HUDEP-2 (cell line): ENCODE results near the gene PRSS57.
"Not testable (repeated sequence)": the region's sequence is repeated elsewhere in the genome, so short reads cannot be mapped to it uniquely, and the experiment has no call there.

ENCODE experiments used
- DNase-seq, 76 experiments: peaks; one replicate each; lab custom pipeline; 2025; ENCODE audit not compliant: unreplicated experiment in 76 of 76; lab: John Stamatoyannopoulos, UW

PRSS57 gene

GRCh38 chr19:676007-676338 lies 19.3 kb downstream of the PRSS57 start:
- no peak for DNase-seq

GRCh38 chr19:674282-675151 lies 20.7 kb downstream of the PRSS57 start:
- no peak for DNase-seq

- DNase-seq = peak in 2 of 76 experiments; percentile 15 to 16
Measured at GRCh38 chr19:670609-671075, 24.6 kb downstream of the PRSS57 start.

DNA sequence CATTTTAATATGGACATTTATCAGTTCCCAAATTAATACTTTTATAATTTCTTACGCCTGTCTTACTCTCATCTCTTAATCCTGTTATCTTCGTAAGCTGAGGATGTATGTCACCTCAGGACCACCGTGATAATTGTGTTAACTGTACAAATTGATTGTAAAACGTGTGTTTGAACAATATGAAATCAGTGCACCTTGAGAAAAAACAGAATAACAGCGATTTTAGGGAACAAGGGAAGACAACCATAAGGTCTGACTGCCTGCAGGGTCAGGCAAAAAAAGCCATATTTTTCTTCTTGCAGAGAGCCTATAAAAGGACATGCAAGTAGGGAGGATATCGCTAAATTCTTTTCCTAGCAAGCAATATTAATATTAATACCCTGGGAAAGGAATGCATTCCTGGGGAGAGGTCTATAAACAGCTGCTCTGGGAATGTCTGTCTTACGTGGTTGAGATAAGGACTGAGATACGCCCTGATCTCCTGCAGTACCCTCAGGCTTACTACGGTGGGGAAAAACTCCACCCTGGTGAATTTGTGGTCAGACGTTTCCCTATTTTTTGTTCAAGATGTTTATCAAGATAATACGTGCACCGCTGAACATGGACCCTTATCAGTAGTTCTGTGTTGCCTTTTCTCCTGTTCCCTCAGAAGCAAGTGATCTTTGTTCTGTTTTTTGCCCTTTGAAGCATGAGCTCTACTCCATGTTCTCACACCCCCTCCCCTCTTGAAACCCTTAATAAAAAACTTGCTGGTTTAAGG lies 26.4 kb downstream of the PRSS57 start:
- DNase-seq = peak in 28 of 76 experiments; percentile 12 to 76 (median 34)

DNA sequence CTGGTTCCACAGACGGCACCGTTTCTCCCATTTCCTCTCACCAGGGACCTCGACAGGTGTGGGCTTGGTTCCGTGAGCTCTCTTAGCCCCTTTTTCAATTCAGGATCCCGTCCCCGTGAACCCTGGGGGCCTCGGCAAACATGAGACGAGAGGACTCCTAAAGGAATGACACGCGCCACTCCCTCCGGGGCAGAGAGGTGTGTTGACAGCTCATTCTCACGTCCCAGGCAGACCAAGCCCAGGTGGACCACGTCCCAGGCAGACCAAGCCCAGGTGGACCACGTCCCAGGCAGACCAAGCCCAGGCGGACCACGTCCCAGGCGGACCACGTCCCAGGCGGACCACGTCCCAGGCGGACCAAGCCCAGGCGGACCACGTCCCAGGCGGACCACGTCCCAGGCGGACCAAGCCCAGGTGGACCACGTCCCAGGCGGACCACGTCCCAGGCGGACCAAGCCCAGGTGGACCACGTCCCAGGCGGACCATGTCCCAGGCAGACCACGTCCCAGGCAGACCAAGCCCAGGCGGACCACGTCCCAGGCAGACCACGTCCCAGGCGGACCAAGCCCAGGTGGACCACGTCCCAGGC lies 28.2 kb downstream of the PRSS57 start:
- not testable (repeated sequence) for DNase-seq

DNA sequence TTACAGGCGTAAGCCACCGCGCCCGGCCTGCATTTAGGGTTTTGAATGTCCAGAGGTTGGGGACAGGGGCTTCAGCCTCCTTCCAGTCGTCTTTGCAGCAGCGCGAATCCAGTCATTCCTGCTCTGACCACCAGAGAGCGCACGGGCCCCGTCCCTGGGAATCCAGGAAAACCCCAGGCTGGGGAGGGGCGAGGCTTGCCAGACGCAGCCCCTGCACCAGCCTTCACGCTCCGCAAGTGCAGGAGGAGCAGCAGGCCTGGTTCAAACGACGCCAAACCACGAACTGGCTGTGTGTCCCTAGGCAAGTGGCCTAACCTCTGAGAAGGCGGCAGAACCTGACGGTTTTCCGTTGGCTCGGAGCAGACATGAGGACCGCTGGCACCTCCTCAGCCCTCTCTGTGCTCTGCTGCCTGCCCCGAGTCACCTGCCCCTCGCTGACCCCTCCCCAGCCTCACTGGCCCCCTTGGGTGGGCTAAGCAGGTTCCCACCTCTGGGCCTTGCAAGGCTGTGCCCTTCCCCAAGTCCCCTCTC lies 30.3 kb downstream of the PRSS57 start:
- DNase-seq = peak in 60 of 76 experiments; percentile 11 to 80 (median 59)

DNA sequence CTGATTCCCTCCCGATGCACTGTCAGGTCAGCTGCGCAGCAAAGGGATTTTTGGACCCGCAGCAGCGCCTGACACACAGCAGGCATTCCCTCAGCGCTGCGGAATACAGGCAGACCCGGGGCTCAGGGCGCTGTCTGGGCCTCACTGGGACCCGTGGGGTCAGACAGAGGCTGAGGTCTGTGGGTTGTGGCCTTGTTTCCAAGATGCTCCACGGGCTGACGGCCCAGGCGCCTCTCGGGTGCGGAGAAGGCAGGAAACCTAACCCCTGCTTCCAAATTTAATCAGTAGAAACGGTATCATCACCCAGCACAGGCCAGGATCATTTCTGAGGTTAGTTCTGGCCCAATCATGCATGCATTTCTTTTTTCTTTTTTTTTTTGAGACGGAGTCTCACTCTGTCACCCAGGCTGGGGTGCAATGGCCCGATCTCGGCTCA lies 31.6 kb downstream of the PRSS57 start:
- no peak for DNase-seq

- DNase-seq = peak in 72 of 76 experiments; percentile 49 to 98 (median 92)
Measured at GRCh38 chr19:662962-663681, 32.1 kb downstream of the PRSS57 start, which contains the start of gene RNF126. TSS of gene RNF126 (minus strand) at chr19:663214. CDS start at chr19:663121, 93 bp downstream.

DNA sequence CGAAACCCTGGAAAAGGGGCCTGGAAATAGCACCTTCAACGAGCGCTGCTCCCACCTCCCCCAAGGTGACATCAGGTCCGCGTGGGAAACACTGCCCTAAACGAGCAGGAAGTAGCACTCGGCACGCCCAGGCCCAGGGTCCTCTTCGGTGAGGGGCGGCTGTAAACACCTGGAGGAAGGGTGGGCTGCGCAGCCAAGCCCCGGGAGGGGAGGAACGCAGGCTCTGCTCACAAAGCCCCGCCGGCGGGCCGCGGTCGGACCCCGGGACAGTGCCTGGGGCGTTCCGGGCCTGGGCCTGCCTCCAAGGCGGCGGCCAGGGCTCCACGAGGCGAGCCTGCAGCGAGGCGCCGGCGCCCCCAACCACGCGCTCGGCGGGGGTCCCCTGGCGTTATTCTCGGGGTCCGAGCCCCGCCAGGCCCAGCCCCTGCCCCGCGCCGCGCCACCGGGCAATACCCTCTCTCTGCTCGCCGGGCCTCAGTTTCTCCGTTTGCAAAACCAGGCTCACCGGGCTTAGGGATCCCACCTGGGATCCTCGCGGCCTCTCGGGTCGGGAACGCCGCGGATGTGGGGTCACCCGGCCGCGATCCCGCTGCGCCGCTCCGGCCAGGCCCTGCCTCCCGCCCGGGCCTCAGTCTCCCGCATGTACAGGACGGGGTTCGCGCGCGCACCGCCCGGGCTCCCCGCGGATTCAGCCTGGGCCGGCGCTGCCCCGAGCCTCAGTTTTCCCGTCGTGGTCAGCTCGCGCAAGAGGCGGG lies 32.9 kb downstream of the PRSS57 start:
- DNase-seq = peak in 50 of 76 experiments; percentile 8 to 60 (median 34)

DNA sequence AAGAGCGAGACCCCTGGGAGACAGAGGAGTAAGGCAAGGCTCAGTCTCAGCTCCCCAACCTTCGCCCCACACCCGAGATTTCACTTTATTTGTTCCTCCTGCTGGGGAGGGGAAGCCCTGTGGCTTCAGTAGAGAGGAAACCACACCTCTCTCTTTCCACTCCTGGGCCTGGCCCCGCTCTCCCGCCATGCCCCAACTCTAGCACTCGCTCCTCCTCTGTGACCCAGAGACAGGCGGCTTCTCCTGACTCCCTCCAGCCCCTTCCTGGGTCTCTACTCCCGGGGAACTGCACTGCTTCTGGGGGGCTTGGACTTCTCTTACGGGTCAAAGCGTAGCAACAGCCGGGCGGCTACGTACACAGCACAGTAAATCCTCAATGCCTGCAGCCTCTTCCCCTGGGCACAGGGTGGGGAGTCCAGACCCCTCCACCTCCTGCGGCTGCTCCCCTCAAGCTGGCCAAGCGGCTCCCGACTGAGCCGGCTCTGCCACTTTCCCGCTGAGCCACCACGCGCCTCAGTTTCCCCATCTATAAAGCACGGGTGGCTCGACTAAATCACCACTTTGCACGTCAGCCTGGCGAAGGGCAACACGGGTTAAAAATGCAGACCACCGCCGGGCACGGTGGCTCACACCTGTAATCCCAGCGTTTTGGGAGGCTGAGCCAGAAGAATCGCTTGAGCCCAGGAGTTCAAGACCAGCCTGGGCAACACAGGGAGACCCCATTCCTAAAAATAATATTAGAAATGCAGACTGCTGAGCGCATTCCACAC lies 33.6 kb downstream of the PRSS57 start:
- DNase-seq = peak in 42 of 76 experiments; percentile 13 to 70 (median 44)

DNA sequence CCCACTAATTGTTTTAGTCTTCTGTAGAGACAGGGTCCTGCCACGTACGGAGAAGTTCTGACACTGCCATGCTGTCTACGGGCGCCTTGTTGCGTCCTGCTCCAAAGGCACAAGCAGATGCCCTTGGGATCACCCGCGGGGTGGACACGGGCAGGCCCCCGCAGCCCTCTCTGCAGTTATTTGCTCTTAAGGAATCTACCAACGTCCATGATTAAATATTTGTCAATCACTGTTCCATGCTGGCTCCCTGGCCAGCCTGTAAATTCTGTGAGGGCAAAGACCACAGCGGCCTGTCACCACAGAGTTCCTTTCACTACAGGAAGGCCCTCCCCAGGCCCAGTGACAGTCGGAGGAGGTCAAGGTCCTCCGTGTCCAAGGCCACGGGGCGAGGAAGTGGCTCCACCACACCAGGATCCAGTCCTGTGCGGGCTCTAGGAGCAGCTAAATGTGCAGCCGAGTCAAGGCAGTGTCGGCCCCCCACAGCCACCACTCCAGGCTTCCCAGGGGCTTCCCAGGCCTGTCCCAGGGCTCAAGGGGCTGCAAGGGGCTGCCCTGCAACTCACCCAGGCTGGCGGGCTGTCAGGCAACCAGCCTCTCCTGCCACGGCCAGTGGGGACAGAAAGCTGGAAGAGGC lies 34.3 kb downstream of the PRSS57 start:
- no peak for DNase-seq

DNA sequence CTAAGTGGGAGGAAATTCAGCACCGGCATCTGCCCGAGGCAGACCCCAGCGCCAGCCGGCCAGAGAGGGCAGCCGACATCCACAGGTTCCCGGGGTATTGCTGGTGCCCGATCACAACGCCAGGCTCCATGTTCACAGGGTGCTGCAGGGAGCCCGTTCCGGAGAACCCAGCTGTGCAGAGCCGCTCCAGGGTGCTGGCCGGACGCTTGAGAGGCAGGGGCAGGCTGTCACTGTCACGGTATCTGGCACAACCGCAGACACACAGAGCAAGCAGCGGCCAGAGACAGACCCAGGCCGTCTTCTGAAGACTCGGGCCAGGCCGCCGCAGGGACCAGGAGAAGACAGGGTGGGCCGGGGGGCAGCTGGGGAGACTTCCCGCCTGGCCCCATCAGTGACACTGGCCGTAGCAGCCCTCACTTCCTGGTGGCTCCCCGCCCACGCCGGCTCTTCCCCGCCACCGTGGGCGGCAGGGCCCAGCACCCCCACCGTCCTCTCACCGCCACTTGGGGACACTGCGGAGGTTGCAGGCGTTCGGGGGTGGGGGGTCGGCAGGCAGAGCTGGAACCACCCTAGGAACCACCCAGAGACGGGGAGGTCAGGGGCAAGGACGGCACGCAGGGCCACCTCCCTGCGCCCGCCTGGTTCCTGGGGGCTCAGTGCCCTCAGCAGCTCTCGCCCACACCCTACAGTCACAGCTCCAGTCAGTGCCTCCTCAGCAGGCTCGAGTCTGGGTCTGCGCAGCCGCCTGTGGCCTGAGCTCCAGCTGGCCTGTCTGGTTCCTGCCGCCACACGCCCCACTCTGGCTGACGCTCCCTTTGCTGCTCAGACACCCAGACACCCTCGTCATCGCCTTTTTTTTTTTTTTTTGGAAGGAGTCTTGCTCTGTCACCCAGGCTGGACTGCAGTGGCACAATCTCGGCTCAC lies 36.1 kb downstream of the PRSS57 start:
- peak in 7 of 76 experiments; percentile 14 to 63 (median 38) for DNase-seq

DNA sequence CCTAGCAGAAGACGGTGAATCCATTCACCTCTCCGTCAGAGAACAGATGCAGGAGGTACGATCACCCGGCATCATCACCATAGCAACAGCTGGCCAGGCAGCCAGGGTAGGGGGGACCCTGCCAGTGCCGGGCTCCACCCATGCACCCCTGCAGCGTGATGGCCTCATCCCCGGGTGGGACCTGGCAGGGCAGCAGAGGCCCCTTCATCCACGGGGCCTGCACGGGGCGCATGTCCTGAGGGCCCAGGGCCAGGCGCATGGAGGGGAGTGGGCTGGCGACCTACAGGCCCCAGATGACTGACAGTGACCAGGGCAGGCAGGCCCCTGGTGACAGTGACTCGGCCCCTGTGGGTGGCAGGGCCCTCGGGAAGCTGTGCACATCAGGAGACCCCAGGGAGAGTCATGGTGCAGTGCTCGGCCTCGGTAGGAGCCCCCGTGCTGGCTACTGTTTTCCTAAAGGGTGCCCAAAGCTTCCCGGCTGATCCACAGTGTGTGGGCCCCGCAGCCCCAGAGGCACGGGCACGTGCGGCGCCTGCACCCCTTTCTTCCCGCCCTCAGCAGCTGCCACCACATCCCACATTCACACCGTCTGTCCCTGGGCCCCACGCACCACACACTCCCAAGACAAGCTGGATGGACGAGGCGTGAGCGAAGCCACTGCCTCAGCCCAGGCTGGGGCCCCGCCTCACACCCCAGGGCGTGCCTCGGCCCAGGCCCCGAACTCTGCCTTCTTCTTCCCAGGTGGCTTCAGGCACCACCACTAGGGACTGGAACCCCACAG lies 37.0 kb downstream of the PRSS57 start:
- DNase-seq = no peak

DNA sequence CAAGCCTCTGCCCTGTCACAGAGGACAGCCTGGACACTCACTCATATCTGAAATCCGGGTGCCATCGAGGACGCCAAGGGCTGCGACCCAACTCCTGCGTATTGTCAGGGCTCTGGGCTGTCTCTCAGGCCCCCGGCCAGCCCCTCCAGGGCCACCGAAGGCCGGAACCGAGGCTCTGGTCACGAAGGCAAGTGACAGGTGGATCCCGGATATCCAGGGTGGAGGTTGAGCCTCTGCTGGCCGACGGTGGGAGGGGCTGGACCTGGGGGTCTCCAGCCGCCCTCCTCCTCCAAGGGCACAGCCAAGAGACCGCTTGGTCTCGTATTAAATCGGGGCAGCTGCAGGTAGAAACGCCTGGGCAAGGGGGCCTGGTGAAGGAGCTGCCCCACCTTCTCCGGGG lies 37.6 kb downstream of the PRSS57 start:
- no peak for DNase-seq

DNA sequence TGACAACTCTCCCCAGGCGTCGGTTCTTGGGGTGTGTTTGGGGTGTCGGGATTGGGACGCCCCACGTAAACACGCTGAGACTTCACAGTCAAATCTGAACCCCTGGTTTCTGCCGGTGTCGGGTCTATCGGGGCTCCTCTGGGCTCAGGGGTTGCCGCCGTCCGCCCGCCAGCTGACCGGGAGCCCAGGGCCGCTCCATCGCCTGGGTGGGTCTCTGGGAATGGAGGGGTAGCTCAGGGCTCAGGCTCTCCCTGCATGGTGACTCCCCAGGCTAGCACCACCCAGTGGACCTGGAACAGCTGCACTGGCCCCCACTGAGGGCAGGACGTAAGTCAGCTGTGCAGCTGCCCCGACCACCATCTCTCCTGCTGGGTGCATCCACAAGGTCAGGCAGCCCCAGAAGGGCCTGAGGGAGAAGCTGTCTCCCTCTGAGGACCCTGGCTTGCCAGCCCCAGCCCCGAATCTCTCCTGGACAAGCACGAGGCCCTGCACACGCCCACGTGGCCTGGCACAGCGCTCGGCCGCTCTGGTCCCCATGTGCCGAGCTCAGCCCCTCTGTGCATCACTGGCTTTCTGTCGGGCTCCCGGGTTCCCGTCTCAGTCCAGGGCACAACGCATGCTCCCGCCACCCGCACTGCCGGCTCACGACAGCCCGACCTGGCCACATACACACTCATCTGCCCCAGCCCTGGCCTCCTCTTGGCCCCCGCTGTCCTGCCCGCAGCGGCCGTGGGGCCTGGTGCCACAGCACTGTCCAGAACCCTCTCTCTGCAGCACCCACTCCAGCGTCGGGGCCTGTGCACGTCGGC lies 38.3 kb downstream of the PRSS57 start:
- DNase-seq = no peak

DNA sequence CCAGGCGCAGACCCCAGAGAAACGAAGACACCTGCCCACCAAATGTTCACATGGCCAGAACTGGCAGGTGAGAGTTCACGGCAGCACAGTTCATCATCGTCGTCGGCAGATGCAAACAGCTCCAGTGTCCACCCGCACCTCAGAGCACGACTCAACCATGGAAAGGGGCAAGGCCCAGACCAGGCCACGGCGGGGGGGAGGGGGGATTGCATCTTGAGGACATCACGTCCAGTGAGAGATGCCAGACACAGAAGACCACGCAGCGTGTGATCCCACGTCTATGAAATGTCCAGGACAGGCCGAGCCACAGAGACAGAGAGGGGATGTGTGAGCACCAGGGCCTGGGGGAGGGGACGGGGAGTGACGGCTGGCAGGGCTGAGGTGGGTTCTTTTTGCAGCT lies 39.6 kb downstream of the PRSS57 start:
- DNase-seq = no peak
